Activated T-helper 17 cell treated with anti-CD3 and anti-CD28 coated beads, Interleukin-2, amount 50 U/mL, for 72 hours (primary cell): ENCODE measurements around the gene RBM39. TPM values are rescaled to one million over a fixed set of nuclear protein-coding genes. Genes with fewer than 3 reads are reported as not detected.
"Not testable (repeated sequence)": the region's sequence is repeated elsewhere in the genome, so short reads cannot be mapped to it uniquely, and the experiment has no call there.

ENCODE experiments used
- ATAC-seq: fragments of 150-1000 bp; cut with Tn5 transposase; replicated peaks from 2 replicates; pipeline ENCODE4 v1.10.0; 2021; ENCODE audit warnings: mild to moderate bottlenecking, moderate library complexity
- H3K27ac Mint-ChIP-seq: one replicate; pipeline ENCODE4 v1.8.0; 2022; ENCODE audit warnings: mixed read lengths
- H3K27me3 Mint-ChIP-seq: one replicate; pipeline ENCODE4 v1.8.0; 2022; ENCODE audit warnings: mixed read lengths
- H3K36me3 Mint-ChIP-seq: one replicate; pipeline ENCODE4 v1.8.0; 2022; ENCODE audit warnings: low read depth, mild to moderate bottlenecking, mixed read lengths
- H3K4me1 Mint-ChIP-seq: one replicate; pipeline ENCODE4 v1.8.0; 2022; ENCODE audit warnings: mixed read lengths
- H3K4me3 Mint-ChIP-seq: one replicate; pipeline ENCODE4 v1.8.0; 2022; ENCODE audit warnings: mild to moderate bottlenecking, mixed read lengths
- H3K9me3 Mint-ChIP-seq: one replicate; pipeline ENCODE4 v1.8.0; 2022; ENCODE audit warnings: mixed read lengths
- total RNA-seq, 2 donors: library from RNA; stranded (reverse); gene quantifications; one replicate each; pipeline ENCODE4 v1.2.3, GENCODE V29; 2022

The RBM39 gene
- total RNA-seq, 2 donors from 2014 or later, result 295 to 359 TPM

GRCh38 chr20:35710039-35710438 lies 32.0 kb downstream of the RBM39 start:
- Mint-ChIP-seq H3K27me3 (no peaks in the 10 kb centered on the region), H3K27ac (no peak overlapping the region), H3K9me3 (no peaks in the 10 kb centered on the region), H3K4me3 (no peak overlapping the region), H3K36me3 (peaks cover 100% of the 10 kb centered on the region), H3K4me1 (peaks cover 36% of the 10 kb centered on the region)
- ATAC-seq, result no peak

GRCh38 chr20:35709259-35709658 lies 32.8 kb downstream of the RBM39 start:
- no peaks in the 10 kb centered on the region for H3K27me3 Mint-ChIP-seq
- H3K9me3 Mint-ChIP-seq, result no peaks in the 10 kb centered on the region
- peaks cover 33% of the 10 kb centered on the region for H3K4me1 Mint-ChIP-seq
- H3K4me3 Mint-ChIP-seq, result no peak overlapping the region
- ATAC-seq, result no peak
- peak overlapping the region; percentile 41 for H3K27ac Mint-ChIP-seq
- peaks cover 100% of the 10 kb centered on the region for H3K36me3 Mint-ChIP-seq

GRCh38 chr20:35708502-35708901 lies 33.6 kb downstream of the RBM39 start:
- Mint-ChIP-seq H3K4me1 (peaks cover 29% of the 10 kb centered on the region), H3K27me3 (no peaks in the 10 kb centered on the region)
- ATAC-seq, result no peak

GRCh38 chr20:35706591-35707529 lies 35.2 kb downstream of the RBM39 start:
- peaks cover 20% of the 10 kb centered on the region for H3K4me1 Mint-ChIP-seq
- not testable (repeated sequence) for H3K27ac Mint-ChIP-seq, H3K27me3 Mint-ChIP-seq, ATAC-seq, H3K4me3 Mint-ChIP-seq, H3K9me3 Mint-ChIP-seq
- peaks cover 100% of the 10 kb centered on the region for H3K36me3 Mint-ChIP-seq

More at GRCh38 chr20:35708502-35708901, 33.6 kb downstream of the RBM39 start:
- peak overlapping the region; percentile 41 for H3K27ac Mint-ChIP-seq
- H3K4me3 Mint-ChIP-seq, result no peak overlapping the region
- no peaks in the 10 kb centered on the region for H3K9me3 Mint-ChIP-seq
- peaks cover 100% of the 10 kb centered on the region for H3K36me3 Mint-ChIP-seq

GRCh38 chr20:35705894-35706293 lies 36.2 kb downstream of the RBM39 start:
- H3K4me3 Mint-ChIP-seq, H3K9me3 Mint-ChIP-seq, ATAC-seq, H3K27me3 Mint-ChIP-seq, H3K27ac Mint-ChIP-seq, H3K4me1 Mint-ChIP-seq: not testable (repeated sequence)
- H3K36me3 Mint-ChIP-seq, result peaks cover 98% of the 10 kb centered on the region

GRCh38 chr20:35704514-35705261 lies 37.4 kb downstream of the RBM39 start:
- H3K4me3 Mint-ChIP-seq, result no peak overlapping the region
- H3K9me3 Mint-ChIP-seq, result no peaks in the 10 kb centered on the region
- peaks cover 98% of the 10 kb centered on the region for H3K36me3 Mint-ChIP-seq
- H3K4me1 Mint-ChIP-seq, result peaks cover 5% of the 10 kb centered on the region
- no peak for ATAC-seq
- H3K27me3 Mint-ChIP-seq, result no peaks in the 10 kb centered on the region
- H3K27ac Mint-ChIP-seq, result no peak overlapping the region

GRCh38 chr20:35702824-35703695 lies 39.0 kb downstream of the RBM39 start:
- peaks cover 98% of the 10 kb centered on the region for H3K36me3 Mint-ChIP-seq
- H3K27me3 Mint-ChIP-seq, result no peaks in the 10 kb centered on the region
- H3K27ac Mint-ChIP-seq, result peak overlapping the region; percentile 17
- no peak for ATAC-seq
- H3K4me1 Mint-ChIP-seq, result peaks cover 7% of the 10 kb centered on the region
- H3K4me3 Mint-ChIP-seq, result no peak overlapping the region
- no peaks in the 10 kb centered on the region for H3K9me3 Mint-ChIP-seq

GRCh38 chr20:35702051-35702823 lies 39.8 kb downstream of the RBM39 start:
- H3K36me3 Mint-ChIP-seq, result peaks cover 98% of the 10 kb centered on the region

GRCh38 chr20:35700625-35701148 lies 41.4 kb downstream of the RBM39 start:
- no peak for ATAC-seq
- Mint-ChIP-seq H3K27ac (peak overlapping the region; percentile 95), H3K9me3 (no peaks in the 10 kb centered on the region), H3K4me3 (peak overlapping the region; percentile 96), H3K4me1 (peaks cover 16% of the 10 kb centered on the region), H3K27me3 (no peaks in the 10 kb centered on the region), H3K36me3 (peaks cover 90% of the 10 kb centered on the region)

More at GRCh38 chr20:35702051-35702823, 39.8 kb downstream of the RBM39 start:
- Mint-ChIP-seq H3K9me3 (no peaks in the 10 kb centered on the region), H3K27me3 (no peaks in the 10 kb centered on the region), H3K4me3 (no peak overlapping the region), H3K27ac (peak overlapping the region; percentile 58), H3K4me1 (peaks cover 15% of the 10 kb centered on the region)
- no peak for ATAC-seq

- Mint-ChIP-seq H3K27ac (peak overlapping the region; percentile 95), H3K9me3 (no peaks in the 10 kb centered on the region), H3K27me3 (no peaks in the 10 kb centered on the region), H3K4me1 (peaks cover 16% of the 10 kb centered on the region), H3K4me3 (peak overlapping the region; percentile 96), H3K36me3 (peaks cover 90% of the 10 kb centered on the region)
- ATAC-seq, result no peak
Measured at GRCh38 chr20:35699957-35700624, 42.0 kb downstream of the RBM39 start.

GRCh38 chr20:35699127-35699956 lies 42.7 kb downstream of the RBM39 start, which contains the start of the genes NFS1 and ROMO1:
NFS1 (minus strand) TSS chr20:35699352; CDS start chr20:35699288, 64 bp downstream.
ROMO1 (plus strand) TSS chr20:35699405; CDS start chr20:35699633, 228 bp downstream.
- no peaks in the 10 kb centered on the region for H3K9me3 Mint-ChIP-seq
- H3K4me3 Mint-ChIP-seq, result peak within 1 kb of the TSS; percentile 96
- peaks cover 16% of the 10 kb centered on the region for H3K4me1 Mint-ChIP-seq
- peaks cover 90% of the 10 kb centered on the region for H3K36me3 Mint-ChIP-seq
- peak; percentile 96 for ATAC-seq
- peak within 1 kb of the TSS; percentile 95 for H3K27ac Mint-ChIP-seq
- no peaks in the 10 kb centered on the region for H3K27me3 Mint-ChIP-seq
